ENCODE measurements around the gene EXTL2.

- TF ChIP-seq STAT6 (CRISPR knock-in tag; IDR thresholded peaks at IDR 0.05) (no peak), PTBP1 (IDR thresholded peaks at IDR 0.05; ENCODE audit: low read depth, low read length) (no peak), TARDBP (IDR thresholded peaks at IDR 0.05) (no peak), U2AF2 (optimal IDR thresholded peaks at IDR 0.05; ENCODE audit: low read depth, low read length) (no peak), DNMT1 (IDR thresholded peaks at IDR 0.05) (no peak), SRF (CRISPR knock-in tag; IDR thresholded peaks at IDR 0.05) (no peak), NR1H2 (CRISPR knock-in tag; IDR thresholded peaks at IDR 0.05) (no peak), SAP30 (IDR thresholded peaks at IDR 0.05; ENCODE audit: borderline replicate concordance, insufficient read depth, low read depth, low read length, poor library complexity, severe bottlenecking) (no peak), ZBTB33 (CRISPR knock-in tag; IDR thresholded peaks at IDR 0.05) (no peak), RAD21 (CRISPR knock-in tag; conservative IDR thresholded peaks at IDR 0.05 in 1 of 2, IDR thresholded peaks at IDR 0.05 in 1 of 2) (no peak), HDAC6 (IDR thresholded peaks at IDR 0.05; ENCODE audit: low read depth, low read length) (no peak), RNF2 (IDR thresholded peaks at IDR 0.05) (no peak)
Measured at GRCh38 chr1:100862591-100862990, 32.1 kb downstream of the EXTL2 start.
